ENCODE results near the gene ITGB3.
"Not testable (repeated sequence)": the region's sequence is repeated elsewhere in the genome, so short reads cannot be mapped to it uniquely, and the experiment has no call there.

ITGB3 gene

DNA sequence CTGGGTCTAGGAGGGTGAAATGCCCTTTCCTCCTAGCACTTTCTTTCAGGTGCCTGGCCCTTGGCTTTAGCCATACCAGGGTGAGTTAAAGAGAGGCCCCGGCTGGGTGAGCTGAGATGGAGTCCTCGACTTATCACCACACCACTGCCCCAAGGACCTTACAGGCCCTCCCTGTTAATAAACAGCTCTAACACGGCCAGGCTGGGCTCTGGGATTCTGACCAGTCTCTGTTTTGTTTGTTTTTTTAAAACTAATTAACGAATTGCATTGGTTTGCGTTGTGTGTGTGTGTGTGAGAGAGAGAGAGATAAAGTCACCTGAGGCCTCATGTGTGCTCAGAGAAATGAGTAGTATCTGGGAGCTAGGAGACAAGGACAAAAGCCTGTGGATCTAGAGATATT, 30.2 kb upstream of the ITGB3 start:
- DNase-seq = no peak

DNA sequence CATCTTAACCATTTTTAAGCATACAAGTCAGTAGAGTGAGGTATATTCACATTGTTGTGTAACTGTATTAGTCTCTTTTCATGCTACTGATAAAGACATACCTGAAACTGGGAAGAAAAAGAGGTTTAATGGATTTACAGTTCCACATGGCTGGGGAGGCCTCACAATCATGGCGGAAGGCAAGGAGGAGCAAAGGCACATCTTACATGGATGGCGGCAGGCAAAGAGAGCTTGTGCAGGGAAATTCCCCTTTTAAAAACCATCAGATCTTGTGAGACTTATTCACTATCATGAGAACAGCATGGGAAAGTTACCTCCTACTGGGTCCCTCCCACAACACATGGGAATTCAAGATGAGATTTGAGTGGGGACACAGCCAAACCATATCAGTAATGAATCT, 29.6 kb upstream of the ITGB3 start:
- DNase-seq = not testable (repeated sequence)

DNA sequence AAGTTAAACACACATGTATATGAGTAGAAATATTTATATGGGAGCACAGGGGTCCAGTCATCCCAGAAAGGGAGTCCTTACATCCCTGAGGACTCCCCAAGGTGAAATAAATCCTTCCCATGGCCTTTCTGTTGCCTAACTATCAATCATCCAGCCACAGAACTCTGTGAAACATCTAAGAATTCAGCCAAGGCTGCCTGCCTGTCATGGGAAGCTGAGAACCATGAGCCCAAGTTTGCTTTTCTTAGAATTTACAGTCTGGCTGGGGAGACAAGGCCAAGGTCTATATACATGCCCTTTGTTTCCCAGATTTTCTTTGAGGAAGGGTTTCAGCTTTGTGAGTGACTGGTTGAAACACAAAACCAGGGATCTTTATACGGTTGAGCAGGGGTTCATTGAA, 28.7 kb upstream of the ITGB3 start:
- DNase-seq = no peak

DNA sequence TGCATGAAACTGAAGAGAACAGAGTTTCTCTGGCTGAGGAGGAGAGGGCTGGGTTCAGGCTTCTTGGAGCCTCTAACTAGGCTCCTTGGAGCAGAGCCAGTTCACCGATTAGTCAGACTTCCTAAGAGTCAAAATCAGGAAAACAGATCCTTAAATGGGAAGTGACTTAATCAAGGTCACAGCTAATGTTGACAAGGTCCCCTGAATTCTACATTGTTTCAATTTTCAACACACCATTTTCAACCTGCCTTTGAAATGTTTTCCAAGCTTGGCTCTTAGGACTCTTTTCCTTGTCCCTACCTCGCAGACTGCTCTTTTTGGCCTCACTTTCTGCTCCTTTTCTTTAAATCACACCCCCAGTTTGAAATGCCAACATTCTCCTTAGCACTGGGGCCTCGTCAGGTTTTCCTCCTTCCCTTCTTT, 28.2 kb upstream of the ITGB3 start:
- no peak for DNase-seq

DNA sequence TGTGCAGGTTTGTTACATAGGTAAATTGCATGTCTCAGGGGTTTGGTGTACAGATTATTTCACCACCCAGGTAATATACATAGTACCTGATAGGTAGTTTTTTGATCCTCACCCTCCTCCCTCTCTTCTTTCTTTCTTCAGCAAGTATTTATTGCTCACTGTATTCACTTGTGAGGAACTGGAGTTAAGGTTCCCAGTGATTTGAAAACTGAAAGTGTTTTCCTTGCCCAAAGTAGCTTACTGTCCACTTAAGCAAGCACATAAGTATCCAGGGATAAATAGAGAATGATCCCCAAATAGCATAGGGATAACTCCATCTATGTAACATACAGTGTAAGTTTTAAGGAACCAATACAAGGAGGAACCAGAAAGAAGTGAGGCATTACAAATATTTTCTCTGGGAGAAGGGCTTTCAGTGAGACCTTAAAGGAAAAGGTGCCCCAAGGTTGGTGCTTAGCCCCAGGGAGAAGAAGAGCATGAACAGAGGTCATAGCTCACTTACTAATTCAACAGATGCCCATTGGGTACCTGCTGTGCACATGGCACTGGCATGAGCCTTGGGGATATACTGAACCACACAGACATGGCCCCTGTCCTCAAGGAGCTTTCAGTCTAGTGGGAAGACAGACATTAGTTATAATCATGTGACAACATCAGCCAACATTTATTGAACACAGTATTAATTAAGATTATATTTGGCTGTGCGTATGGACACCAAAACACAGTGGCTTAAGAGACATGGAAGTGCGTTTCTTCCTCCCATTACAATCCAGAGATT, 27.5 kb upstream of the ITGB3 start:
- DNase-seq = no peak

DNA sequence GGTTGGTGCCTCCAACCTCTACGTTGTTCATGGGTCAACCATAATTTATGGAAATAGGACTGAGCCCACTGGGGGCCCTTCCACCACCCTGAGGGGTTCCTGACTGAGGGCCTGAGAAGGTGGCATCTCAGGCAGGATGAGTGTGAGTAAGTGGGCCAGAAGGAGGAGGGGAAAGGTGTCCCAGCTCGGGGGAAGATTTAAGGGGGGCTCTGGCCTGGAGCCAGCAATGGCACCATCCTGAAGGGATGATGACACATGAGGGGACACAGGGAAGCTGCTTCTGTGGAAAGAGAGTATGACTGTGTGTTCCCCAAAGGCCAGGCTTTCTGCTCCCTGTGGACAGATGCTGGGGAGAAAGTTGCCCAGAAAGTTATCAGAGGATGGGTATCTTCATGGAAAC, 25.8 kb upstream of the ITGB3 start:
- no peak for DNase-seq

DNA sequence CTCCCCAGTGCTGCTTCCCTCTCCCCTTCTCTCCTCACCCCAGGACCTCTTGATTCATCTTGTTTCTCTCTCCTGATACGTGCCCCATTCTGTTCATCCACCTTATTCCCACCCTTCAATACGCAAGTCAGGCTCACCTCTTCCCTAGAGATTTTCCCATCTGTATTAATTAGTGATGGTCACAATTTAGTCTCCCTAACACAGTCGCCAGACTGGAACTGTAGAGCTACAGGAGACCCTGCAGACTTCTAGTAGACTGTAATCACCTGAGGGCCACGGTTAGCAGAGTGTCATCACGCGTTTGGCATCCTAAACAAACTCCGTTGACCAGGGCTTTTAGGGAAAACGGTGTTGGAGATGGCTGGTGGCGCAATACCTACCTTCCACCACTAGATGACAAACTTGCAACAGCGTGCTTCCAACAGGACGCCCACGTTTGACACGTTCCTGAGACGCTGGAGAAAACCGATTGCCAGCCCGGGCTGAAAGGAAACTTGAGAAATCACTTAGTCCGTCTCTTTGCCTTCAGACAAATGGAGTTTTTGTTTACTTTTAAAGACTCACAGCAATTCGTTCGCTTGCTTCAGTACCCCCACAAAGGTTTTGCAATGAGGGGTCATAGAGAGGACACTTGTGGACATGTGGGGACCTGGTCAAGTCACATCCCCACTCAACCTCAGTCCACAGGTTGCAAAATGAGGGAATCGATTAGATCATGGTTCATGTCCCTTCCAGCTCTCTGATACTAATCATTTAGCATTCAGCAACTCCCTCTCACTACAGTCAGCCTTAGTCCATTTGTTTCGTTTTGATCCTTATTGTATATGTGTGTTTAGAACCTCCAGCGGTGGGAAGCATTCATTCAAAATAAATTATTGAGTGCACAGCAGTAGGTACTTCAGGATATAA, 23.8 kb upstream of the ITGB3 start:
- DNase-seq = peak; percentile 74 to 78

DNA sequence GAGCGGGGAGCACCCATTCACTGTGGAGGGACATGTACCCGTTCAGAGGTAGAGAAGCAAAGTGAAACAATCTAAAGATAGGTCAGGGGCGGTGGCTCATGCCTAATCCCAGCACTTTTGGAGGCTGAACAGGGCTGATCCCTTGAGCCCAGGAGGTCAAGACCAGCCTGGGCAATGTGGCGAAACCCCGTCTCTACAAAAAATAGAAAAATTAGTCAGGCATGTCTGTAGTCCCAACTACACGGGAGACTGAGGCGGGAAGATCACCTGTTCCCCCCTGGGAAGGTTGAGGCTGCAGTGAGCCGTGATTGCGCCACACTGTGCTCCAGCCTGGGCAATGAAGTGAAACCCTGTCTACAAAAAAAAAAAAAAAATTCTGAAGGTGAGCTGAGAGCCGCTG, 22.8 kb upstream of the ITGB3 start:
- no peak for DNase-seq

DNA sequence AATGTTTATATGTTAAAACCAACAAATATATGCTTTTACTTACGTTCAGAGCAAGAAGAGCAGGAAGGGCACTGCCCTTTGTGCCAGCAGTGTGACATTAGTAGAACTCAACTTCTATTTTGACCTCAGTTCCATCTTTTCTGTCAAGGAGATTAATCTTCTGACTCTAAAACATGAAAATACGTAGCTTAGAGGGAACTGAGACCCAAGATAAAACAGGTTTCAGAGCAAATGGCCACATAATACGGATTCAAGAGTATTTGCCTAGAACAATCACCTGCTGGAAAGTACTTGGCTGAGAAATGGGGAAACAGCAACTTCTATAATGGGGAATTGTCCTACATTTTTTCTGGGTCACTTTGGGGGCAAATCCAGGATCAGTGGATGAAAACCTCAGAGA, 22.3 kb upstream of the ITGB3 start:
- DNase-seq = no peak

DNA sequence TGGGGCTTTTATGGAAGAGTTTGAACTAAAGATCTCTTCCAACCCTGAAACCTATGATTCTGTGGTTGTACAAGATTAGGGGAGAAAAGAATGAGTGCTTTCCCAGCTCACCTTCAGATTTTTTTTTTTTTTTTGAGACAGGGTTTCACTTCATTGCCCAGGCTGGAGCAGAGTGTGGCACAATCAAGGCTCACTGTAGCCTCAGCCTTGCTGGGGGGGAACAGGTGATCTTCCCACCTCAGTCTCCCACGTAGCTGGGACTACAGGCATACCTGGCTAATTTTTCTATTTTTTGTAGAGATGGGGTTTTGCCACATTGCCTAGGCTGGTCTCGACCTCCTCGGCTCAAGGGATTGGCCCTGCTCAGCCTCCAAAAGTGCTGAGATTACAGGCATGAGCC, 21.8 kb upstream of the ITGB3 start:
- no peak for DNase-seq

DNA sequence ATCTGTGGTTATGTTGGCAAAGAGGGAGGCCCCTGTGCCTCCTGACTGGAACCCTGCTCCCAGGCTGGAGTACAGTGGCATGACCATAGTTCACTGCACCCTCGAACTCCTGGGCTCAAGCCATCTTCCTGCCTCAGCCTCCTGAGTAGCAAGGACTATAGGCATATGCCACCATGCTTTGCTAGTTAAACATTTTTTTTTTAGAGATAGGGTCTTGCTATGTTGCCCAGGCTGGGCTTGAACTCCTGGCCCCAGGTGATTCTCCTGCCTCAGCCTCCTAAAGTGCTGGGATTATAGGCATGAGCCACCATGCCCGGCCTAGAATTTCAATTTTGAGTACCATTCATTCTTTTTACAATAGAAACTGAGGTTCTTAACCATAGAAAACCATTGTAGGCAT, 21.2 kb upstream of the ITGB3 start:
- DNase-seq = no peak

DNA sequence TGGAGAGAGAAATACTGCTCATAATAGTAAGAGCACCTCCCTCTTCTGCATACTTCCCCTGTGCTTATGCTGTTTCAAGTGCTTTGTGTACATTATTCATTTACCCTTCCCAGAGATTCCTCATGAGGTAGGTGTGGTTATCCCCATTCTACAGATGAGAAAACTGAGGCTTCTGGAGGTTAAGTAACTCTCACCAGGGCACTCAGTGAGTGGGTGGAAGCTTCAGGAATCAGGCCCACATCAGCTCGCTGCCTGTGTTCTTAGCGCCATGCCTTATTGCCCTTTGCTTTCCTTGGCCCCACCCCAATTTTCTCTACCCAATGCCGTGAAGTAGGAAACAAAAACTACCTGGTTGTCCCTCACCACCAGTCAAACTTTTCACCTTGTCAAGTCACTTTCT, 18.1 kb upstream of the ITGB3 start:
- DNase-seq = no peak

DNA sequence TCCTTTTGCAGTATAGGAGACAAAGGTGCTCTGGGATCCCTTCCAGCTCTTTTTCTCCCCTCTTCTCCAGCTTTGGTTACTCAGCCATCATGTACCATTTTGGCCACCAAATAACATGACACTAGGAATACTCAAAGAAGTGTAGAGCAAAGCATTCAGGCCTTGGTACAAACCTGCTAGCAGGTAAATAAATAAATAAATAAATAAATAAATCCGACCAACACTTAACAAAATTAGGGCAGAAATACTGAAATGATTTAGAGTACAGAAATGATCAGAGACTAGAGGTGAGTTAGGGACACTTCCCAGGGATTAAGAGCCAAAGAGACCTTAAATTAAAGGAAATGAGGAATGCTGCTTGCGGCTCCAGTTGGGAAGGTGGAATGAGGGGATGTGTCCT, 17.7 kb upstream of the ITGB3 start:
- DNase-seq = no peak

DNA sequence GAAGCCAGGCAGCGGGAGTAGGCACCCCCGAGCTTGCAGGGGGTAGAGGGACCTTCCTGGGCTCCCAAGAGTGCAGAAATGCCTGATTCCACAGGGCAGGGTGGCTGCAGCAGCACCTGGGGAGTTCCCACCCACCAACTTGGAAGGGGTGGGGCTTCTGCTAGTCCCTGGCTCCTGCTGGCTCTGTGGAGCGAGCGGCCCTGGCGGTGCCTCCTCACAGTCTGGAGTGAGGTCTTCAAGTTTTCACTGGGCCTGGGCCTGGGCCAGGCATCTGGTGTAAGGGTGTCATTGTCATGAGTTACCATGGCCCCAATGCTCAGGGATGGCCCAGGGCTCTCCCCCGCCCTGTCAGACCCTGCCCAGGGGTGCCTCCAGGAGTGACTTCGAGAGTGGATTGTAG, 15.8 kb upstream of the ITGB3 start:
- DNase-seq = no peak

DNA sequence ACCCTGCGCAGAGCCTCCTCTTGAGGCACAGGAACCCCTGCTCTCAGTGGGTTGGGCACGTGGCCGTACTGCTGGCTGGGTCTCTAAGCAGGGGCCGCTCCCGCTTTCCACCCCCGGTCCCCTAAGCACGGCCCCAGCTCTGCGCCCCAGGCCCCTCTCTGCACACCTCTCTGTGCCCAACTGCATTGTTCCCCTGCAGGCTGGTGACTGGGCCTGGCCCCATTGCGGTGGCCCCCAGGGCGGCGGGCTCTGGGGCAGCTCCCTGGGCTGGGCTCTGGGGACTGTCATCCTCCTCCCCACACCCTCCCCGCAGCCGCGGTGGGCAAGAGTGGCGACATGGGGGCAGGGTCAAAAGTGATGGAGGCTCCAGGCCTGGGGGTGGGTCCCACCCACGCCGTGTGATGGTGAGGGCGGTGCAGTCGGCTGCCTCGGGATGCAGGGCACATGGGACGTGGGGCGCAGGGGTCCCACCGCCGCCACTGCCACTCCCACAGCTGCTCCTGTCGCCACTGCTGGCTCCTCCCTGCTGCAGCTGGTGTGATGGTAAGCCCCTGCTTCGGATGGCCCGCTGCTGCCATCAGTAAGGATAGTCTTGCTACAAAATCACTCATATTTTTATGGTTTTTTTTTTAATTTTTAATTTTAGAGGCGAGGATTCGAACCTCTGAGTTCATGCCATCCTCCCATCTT, 15.2 kb upstream of the ITGB3 start:
- DNase-seq = no peak

DNA sequence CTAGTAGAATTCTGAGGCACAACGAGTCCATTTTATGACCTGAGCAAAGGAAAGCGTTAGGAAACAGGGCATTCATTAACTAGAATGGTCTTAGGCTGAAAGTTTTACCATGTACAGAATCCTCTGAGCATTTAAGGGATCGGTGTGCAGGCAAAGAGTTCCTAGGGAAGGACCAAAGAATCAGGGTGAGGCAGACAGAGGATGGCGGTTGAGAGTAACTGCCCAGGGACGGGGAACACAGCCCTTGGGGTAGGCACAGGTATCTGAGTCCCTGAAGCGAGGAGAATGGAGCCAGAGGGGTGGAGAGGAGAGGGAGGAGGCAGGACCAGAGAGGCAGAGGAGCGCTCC, 14.0 kb upstream of the ITGB3 start:
- no peak for DNase-seq

DNA sequence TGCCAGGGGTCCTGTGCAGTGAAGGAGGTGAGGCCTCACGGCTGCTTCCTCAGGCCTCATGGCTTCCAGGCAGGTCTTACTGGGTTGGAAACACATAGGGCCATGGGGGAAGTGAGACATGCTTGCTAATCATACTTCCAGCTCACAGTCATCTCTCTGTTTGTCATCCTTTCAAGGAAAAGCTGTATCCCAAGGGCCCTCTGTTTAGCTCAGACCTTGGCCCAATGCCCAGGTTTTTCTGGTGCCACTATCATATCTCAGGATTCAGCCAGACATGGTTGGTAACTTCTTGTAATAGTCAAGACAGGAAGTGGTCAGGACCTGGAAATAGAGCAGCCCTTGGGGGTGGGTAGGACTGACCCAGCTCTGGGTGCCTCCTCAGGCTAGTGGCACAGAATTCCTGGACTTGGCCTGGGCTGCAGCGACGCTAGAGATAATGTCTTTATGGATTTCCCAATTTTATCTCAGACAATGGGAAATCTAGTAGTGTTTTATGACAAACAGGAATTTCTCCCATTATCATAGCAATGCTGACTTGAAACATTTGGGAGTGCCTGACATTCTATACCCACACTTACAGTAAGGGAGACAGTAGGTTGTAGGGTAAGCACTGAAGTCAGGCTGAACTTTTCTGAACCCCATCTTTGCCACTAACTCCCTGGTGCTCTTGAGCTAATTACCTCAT, 13.5 kb upstream of the ITGB3 start:
- no peak for DNase-seq

DNA sequence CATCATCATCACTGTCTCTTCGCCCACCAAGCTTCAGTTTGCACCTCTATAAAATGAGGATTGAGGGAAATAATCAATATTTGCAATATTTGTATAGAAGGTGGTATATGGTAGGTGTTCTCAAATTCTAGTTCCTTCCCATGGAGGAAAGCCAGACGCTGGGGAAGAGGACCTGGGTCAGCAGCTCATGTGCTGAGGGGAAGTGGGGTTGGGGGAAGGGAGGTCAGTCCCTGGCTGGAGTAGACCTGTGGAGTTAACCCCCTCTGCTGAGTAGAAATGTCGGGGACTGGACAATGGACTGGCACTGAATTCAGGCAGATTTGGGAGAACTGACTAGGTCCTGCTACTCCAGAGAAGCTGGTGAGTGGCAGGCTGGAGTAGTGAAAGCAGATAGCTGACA, 12.8 kb upstream of the ITGB3 start:
- DNase-seq = no peak

DNA sequence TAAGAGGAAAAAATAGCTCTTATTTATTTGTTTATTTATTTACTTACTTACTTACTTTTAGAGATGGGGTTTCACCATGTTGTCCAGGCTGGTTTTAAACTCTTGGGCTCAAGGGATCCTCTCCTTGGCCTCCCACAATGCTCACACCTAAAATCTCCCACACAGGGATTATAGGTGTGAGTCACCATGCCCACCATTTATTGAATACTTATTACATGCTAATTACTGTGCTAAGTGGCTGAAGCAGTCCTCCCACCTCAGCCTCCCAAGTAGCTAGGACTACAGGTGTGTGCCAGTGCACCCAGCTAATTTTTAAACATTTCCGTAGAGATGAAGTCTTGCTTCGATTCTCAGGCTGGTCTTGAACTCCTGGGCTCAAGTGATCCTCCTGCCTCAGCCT, 11.0 kb upstream of the ITGB3 start:
- DNase-seq = no peak

DNA sequence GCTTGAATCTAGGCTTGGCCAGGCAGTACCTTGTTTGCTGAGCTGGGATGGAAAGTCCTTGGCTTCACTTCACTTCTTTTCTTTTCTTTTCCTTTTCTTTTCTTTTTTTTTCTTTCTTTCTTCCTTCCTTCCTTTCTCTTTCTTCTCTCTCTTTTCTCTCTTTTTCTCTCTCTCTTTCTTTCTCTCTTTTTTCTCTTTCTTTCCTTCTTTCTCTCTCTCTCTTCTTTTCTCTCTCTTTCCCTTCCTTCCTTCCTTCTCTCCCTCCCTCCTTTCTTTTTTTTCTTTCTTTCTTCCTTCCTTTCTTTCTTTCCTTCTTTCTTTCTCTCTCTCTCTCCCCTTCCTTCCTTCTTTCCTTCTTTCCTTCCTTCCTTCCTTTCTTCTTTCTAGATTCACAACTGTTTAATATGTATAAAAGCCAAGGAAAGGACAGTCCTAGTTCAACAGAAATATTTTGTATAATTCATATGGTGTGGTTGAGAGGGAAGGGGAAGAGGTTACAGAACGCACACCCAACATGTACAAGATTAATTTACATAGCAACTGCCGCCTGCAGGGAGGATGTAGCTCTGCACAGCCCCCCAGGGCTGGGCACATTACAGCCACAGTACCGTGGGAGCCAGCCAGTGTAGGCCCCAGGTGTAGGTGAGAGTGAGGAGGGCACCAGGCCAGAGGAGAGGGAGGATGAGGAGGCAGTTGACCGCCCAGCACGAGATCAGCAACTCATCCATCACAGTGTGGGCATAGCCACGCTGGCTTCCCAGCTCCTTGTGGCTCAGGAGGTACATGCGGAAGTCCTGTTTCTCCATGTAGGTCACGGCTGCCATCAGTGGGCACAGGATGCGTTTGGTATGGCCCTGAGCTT, 9.7 kb upstream of the ITGB3 start:
- DNase-seq = no peak

DNA sequence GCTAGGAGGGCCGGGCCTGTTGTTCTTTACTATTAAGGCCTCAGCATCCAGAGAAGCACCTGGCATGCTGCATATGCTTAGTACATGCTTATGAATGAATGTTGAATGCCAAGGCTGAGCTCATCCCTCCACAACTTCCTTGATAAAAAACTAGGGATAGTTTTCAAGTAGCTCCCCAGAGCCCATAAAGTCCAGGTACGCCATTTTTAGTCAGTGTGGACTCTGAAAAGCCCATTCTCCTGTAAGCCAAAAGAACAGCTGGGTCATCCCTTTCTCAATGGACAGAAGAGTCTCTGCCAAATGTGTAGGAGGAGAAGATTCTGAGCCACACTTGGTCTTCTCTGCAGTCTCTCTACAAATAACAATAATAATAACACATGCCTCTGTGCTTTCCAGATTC, 8.9 kb upstream of the ITGB3 start:
- DNase-seq = no peak

DNA sequence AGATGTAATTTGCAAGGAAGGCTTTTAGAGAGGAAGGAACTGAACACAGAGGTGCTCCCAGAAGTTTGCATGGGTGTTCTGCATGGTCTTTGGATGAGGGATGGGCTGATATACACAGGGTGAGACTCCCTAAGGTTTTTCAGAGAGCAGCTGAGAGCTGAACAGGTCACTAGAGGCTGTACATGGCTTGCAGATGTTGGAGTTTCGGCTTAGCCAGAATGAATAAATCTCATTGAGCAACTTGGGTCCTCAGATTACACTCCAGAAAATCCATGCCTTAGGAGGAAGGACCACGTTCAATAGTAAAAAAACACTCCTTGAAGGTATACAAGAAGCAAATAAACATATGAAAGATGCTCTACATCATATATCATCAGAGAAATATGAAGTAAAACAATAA, 7.5 kb upstream of the ITGB3 start:
- DNase-seq = no peak

Data from stimulated activated CD4-positive, alpha-beta T cell treated with anti-CD3 and anti-CD28 coated beads, Interleukin-2, amount 100 ng/mL, for 24 hours (primary cell).